OCI-LY3 (cell line): ENCODE measurements around the gene SLC2A13.

Source experiments
- CTCF ChIP-seq: fragments of 200-600, 300-600 bp; sonication (generic); IDR thresholded peaks from 2 replicates; pipeline ENCODE4 v1.5.1; 2014; ENCODE audit warnings: antibody characterized with exemption, low read length, low read depth
- EZH2phosphoT487 ChIP-seq: fragments of 200-600 bp; shearing (Covaris generic); IDR thresholded peaks from 2 replicates; pipeline ENCODE4 v1.6.1; 2018; ENCODE audit warnings: antibody characterized with exemption, mixed run types, low read depth

DNA sequence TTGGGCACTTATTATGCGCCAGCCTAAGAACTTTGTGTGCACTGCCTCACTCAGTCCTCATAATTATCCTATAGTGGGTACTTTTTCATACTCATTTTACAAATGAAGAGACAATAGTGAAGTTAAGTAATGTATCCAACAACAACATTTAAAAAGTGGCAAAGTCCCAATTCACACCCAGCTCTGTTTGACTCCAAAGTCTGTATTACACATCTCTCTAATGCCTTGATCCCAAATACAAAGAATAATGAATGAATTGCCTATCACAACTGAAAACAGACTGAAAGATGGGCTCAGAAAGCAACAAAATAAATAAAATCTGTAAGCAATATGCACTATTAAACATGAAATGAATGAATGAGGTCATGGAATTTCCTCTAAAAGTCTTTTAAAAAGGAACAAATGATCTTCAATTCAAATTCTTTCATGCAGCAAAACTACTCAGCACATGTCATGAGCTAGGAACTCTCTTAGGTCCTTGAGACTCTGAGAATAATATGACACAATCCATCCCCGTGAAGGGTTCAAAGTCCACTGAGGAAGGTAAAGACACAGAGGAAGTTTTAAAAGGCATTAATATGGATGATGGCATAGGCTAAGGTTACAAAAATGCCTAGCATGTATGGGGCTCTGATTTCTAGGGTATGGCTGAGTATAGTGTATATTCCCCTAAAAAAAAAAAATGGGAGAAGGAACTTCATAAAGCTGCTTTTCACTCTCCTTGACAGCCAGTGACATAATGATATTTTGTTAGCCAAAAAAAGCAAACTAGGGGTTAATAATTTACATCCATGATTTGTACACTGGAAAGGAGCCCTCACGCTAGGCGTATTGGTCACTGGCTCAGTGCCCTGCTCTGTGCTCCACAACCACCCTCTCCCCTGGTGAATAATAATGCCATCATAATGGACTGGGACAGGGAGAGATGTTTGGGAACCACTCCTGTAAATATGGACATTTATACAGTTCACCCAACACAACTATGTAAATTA lies 103.4 kb downstream of the SLC2A13 start:
- TF ChIP-seq CTCF = no peak
- TF ChIP-seq EZH2phosphoT487 = no peak
